Neural progenitor cell (in vitro differentiated cells): ENCODE data around the gene MYBL2. TPM values are rescaled to one million over a fixed set of nuclear protein-coding genes. Genes with fewer than 3 reads are reported as not detected.
A peak's percentile ranks its signal among the peaks of the same experiment; 100 is the strongest.

Source experiments
- DNase-seq: peaks from one replicate; pipeline ENCODE4 v3.0.0-alpha.2; 2016; ENCODE audit warnings: low spot score
- H2AFZ ChIP-seq: fragments of 200-600 bp; sonication (generic); replicated peaks from 2 replicates; pipeline ENCODE4 v1.6.1; 2016; ENCODE audit warnings: antibody characterized with exemption
- H3F3A ChIP-seq: fragments of 200-600 bp; sonication (generic); 2 replicates; pipeline ENCODE4 v1.6.1; 2016; ENCODE audit warnings: antibody characterized with exemption, low read depth
- H3K27ac ChIP-seq: fragments of 200-600 bp; sonication (generic); 2 replicates; pipeline ENCODE4 v1.5.1; 2016; ENCODE audit warnings: mild to moderate bottlenecking
- H3K27me3 ChIP-seq: fragments of 200-600 bp; sonication (generic); 2 replicates; pipeline ENCODE4 v1.6.1; 2016; ENCODE audit warnings: mild to moderate bottlenecking, moderate library complexity
- H3K36me3 ChIP-seq: fragments of 200-600 bp; sonication (generic); 2 replicates; pipeline ENCODE4 v1.5.1; 2016
- H3K4me1 ChIP-seq: fragments of 200-600 bp; sonication (generic); 2 replicates; pipeline ENCODE4 v1.6.1; 2016; ENCODE audit warnings: mixed run types
- H3K4me2 ChIP-seq: fragments of 200-600 bp; sonication (generic); 2 replicates; pipeline ENCODE4 v1.6.1; 2016
- H3K4me3 ChIP-seq: fragments of 200-600 bp; sonication (generic); 2 replicates; pipeline ENCODE4 v1.5.1; 2016
- H3K79me2 ChIP-seq: fragments of 200-600 bp; sonication (generic); 2 replicates; pipeline ENCODE4 v1.6.1; 2016; ENCODE audit warnings: low read depth
- H3K9ac ChIP-seq: fragments of 200-600 bp; sonication (generic); 2 replicates; pipeline ENCODE4 v1.6.1; 2016
- H3K9me3 ChIP-seq: fragments of 200-600 bp; sonication (generic); 2 replicates; pipeline ENCODE4 v1.5.1; 2016; ENCODE audit warnings: low read depth
- H4K20me1 ChIP-seq: fragments of 200-600 bp; sonication (generic); 2 replicates; pipeline ENCODE4 v1.6.1; 2016; ENCODE audit warnings: low read depth
- H3K27ac Mint-ChIP-seq: 3 replicates; pipeline ENCODE4 v1.8.0; 2021; ENCODE audit warnings: mixed read lengths
- H3K27me3 Mint-ChIP-seq: 2 replicates; pipeline ENCODE4 v1.8.0; 2022; ENCODE audit warnings: low read depth, mild to moderate bottlenecking, inconsistent platforms, moderate library complexity, mixed read lengths; ENCODE audit not compliant: insufficient read depth
- H3K36me3 Mint-ChIP-seq: 3 replicates; pipeline ENCODE4 v1.8.0; 2021; ENCODE audit warnings: mixed read lengths
- H3K4me1 Mint-ChIP-seq: 3 replicates; pipeline ENCODE4 v1.8.0; 2021; ENCODE audit warnings: mixed read lengths
- H3K4me3 Mint-ChIP-seq: 3 replicates; pipeline ENCODE4 v1.8.0; 2021; ENCODE audit warnings: mild to moderate bottlenecking, moderate library complexity, mixed read lengths
- H3K9me3 Mint-ChIP-seq: 3 replicates; pipeline ENCODE4 v1.8.0; 2020; ENCODE audit warnings: mixed read lengths
- EZH2 ChIP-seq: fragments of 200-600 bp; sonication (generic); IDR thresholded peaks from 2 replicates; pipeline ENCODE4 v1.6.1; 2017; ENCODE audit warnings: antibody characterized with exemption, mild to moderate bottlenecking, moderate library complexity
- EZH2phosphoT487 ChIP-seq: fragments of 200-600 bp; sonication (generic); IDR thresholded peaks from 2 replicates; pipeline ENCODE4 v1.6.1; 2017; ENCODE audit warnings: antibody characterized with exemption
- total RNA-seq: library from RNA; depleted of rRNA; stranded (reverse); fragments of >200 nt; gene quantifications from 2 replicates; pipeline ENCODE4 v1.2.3, GENCODE V29; 2015; ENCODE audit warnings: low replicate concordance
- TF ChIP-seq, protein P1 (sequence below): fragments of 200-600 bp; sonication (generic); IDR thresholded peaks from 2 replicates; pipeline ENCODE4 v1.5.1; 2017; ENCODE audit warnings: antibody characterized with exemption, mild to moderate bottlenecking

The MYBL2 gene
- total RNA-seq, 1 donor from 2014 or later: 28.8 TPM

- Mint-ChIP-seq H3K9me3 (no peaks in the 10 kb centered on the region), H3K4me1 (peaks cover 3% of the 10 kb centered on the region), H3K27me3 (no peaks in the 10 kb centered on the region), H3K27ac (no peak overlapping the region), H3K36me3 (peaks cover 9% of the 10 kb centered on the region), H3K4me3 (no peak overlapping the region)
- TF ChIP-seq, protein P1, sequence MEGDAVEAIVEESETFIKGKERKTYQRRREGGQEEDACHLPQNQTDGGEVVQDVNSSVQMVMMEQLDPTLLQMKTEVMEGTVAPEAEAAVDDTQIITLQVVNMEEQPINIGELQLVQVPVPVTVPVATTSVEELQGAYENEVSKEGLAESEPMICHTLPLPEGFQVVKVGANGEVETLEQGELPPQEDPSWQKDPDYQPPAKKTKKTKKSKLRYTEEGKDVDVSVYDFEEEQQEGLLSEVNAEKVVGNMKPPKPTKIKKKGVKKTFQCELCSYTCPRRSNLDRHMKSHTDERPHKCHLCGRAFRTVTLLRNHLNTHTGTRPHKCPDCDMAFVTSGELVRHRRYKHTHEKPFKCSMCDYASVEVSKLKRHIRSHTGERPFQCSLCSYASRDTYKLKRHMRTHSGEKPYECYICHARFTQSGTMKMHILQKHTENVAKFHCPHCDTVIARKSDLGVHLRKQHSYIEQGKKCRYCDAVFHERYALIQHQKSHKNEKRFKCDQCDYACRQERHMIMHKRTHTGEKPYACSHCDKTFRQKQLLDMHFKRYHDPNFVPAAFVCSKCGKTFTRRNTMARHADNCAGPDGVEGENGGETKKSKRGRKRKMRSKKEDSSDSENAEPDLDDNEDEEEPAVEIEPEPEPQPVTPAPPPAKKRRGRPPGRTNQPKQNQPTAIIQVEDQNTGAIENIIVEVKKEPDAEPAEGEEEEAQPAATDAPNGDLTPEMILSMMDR: no peak
- no peak for TF ChIP-seq EZH2phosphoT487
- no peak for TF ChIP-seq EZH2
- no peak for DNase-seq
- peaks cover 7% of the 10 kb centered on the region for H4K20me1 ChIP-seq
- no peaks in the 10 kb centered on the region for H3K9me3 ChIP-seq
- H3K4me3 ChIP-seq: no peak overlapping the region
- H3K9ac ChIP-seq: no peak overlapping the region
- no peaks in the 10 kb centered on the region for H3K36me3 ChIP-seq
- H3K27ac ChIP-seq: no peak overlapping the region
- H3K4me1 ChIP-seq: peaks cover 7% of the 10 kb centered on the region
- H3K4me2 ChIP-seq: no peak overlapping the region
- no peaks in the 10 kb centered on the region for H3K27me3 ChIP-seq
- H3K79me2 ChIP-seq: peaks cover 32% of the 10 kb centered on the region
- no peaks in the 10 kb centered on the region for H3F3A ChIP-seq
- no peak overlapping the region for H2AFZ ChIP-seq
These were observed 15.5 kb downstream of the MYBL2 start for GRCh38 chr20:43682446-43682845.

DNA sequence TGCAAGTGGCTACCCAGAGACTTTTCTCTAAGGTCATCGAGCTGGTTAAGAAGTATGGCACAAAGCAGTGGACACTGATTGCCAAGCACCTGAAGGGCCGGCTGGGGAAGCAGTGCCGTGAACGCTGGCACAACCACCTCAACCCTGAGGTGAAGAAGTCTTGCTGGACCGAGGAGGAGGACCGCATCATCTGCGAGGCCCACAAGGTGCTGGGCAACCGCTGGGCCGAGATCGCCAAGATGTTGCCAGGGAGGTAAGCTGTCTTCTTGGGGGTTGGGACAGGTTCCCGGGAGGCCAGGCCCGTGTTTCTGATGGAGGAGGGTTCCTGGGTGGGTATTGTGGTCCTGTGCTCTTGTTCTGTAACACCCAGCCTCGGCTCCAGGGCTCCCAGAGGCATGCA is 19.9 kb downstream of the MYBL2 start:
- peaks cover under 1% of the 10 kb centered on the region for H3K4me1 Mint-ChIP-seq
- TF ChIP-seq EZH2phosphoT487: no peak
- no peak for TF ChIP-seq EZH2
- TF ChIP-seq, protein P1: no peak
- H3K27me3 Mint-ChIP-seq: no peaks in the 10 kb centered on the region
- no peaks in the 10 kb centered on the region for H3K4me1 ChIP-seq
- peaks cover 3% of the 10 kb centered on the region for H4K20me1 ChIP-seq
- no peak overlapping the region for H3K27ac Mint-ChIP-seq
- H3K27me3 ChIP-seq: no peaks in the 10 kb centered on the region
- no peaks in the 10 kb centered on the region for H3K9me3 ChIP-seq
- no peaks in the 10 kb centered on the region for H3K79me2 ChIP-seq
- no peak overlapping the region for H3K4me3 Mint-ChIP-seq
- H3K27ac ChIP-seq: no peak overlapping the region
- no peaks in the 10 kb centered on the region for H3K36me3 ChIP-seq
- no peaks in the 10 kb centered on the region for H3K9me3 Mint-ChIP-seq
- H3F3A ChIP-seq: no peaks in the 10 kb centered on the region
- no peak overlapping the region for H3K9ac ChIP-seq
- H3K4me2 ChIP-seq: no peak overlapping the region
- no peak for DNase-seq
- no peak overlapping the region for H3K4me3 ChIP-seq
- H2AFZ ChIP-seq: no peak overlapping the region
- peaks cover 9% of the 10 kb centered on the region for H3K36me3 Mint-ChIP-seq

DNA sequence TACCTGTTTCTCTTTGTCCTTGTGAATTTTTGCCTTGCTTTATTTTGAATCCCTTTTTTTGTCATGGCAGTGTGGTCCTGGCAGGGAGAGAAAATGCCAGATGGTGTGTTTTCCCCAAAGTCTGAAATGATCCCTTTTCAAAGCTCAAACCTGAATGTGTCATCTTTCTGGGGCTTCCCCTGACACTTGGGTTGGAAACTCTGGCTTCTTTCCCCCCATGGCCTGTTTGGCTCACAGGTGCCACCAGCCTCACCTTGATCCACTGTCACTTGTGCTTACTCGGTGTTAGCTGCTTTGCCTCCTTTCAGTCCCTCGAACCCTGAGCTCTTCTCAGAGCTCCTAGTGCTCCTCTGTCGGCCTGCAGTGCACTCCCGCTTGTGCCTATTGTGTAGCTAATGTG is 22.3 kb downstream of the MYBL2 start:
- no peak overlapping the region for H3K4me3 Mint-ChIP-seq
- Histone ChIP-seq H3K4me1 (no peaks in the 10 kb centered on the region), H3K27me3 (no peaks in the 10 kb centered on the region), H3K9me3 (no peaks in the 10 kb centered on the region), H3K9ac (no peak overlapping the region), H3K4me3 (no peak overlapping the region), H3K27ac (no peak overlapping the region), H2AFZ (no peak overlapping the region), H3F3A (no peaks in the 10 kb centered on the region), H4K20me1 (peaks cover 3% of the 10 kb centered on the region), H3K4me2 (no peak overlapping the region), H3K79me2 (no peaks in the 10 kb centered on the region), H3K36me3 (no peaks in the 10 kb centered on the region)
- no peaks in the 10 kb centered on the region for H3K9me3 Mint-ChIP-seq
- no peak for TF ChIP-seq EZH2
- no peak for TF ChIP-seq EZH2phosphoT487
- TF ChIP-seq, protein P1: no peak
- H3K36me3 Mint-ChIP-seq: peaks cover 9% of the 10 kb centered on the region
- no peak for DNase-seq
- H3K4me1 Mint-ChIP-seq: peaks cover 2% of the 10 kb centered on the region
- H3K27me3 Mint-ChIP-seq: peaks cover 2% of the 10 kb centered on the region
- H3K27ac Mint-ChIP-seq: peak overlapping the region; percentile 31
